ENCODE data around the gene ABCA7. TPM values are rescaled to one million over a fixed set of nuclear protein-coding genes. Genes with fewer than 3 reads are reported as not detected.

The ABCA7 gene
- polyA plus RNA-seq, 6 donors from 2014 or later = 9.4 to 22.5 (median 11.1) TPM

DNA sequence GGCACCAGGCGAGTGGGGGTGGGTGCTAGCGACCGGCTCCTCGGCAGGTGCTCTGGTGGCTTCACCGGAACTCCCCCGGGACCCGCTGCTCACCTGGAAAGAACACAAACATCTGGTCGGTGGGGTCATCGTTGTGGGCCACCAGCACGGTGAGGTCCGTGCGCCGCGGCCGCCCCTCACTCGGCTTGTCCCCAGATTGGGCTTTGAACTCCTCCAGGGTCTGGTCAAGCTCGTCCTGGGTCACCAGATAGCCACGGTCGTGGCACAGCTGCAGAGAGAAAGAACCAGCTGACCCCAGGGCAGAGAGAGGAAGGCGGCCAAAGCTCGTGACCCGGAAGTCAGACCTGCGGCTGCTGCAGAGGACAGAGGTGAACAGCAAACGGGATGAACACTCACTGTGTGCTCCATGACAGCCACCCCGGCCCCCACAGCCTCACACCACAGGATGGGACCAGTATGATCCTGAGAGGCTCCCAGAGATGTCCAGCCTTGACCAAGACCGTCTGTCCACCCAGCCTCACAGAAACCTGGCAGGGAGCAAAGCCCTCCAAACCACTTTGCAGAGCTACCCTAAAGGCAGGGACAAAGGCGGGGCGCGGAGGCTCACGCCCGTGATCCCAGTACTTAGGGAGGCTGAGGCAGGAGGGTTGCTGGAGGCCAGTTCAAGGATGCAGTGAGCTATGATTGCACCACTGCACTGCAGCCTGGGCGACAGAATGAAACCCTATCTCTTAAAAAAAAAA, 54.1 kb downstream of the ABCA7 start:
- Mint-ChIP-seq H3K4me3 (peak overlapping the region; percentile 87 to 97 (median 94)), H3K4me1 (peaks cover 32 to 40% (median 38%) of the 10 kb centered on the region in 3 donors), H3K9me3 (peaks cover 0 to 1% (median 0%) of the 10 kb centered on the region in 7 donors), H3K36me3 (no peaks in the 10 kb centered on the region), H3K27ac (peak overlapping the region in 5 of 6 donors; percentile 56 to 92 (median 66)), H3K27me3 (no peaks in the 10 kb centered on the region)
- ATAC-seq (ENCODE audit: low read depth in 2 of 2) (no peak), DNase-seq (no peak)

DNA sequence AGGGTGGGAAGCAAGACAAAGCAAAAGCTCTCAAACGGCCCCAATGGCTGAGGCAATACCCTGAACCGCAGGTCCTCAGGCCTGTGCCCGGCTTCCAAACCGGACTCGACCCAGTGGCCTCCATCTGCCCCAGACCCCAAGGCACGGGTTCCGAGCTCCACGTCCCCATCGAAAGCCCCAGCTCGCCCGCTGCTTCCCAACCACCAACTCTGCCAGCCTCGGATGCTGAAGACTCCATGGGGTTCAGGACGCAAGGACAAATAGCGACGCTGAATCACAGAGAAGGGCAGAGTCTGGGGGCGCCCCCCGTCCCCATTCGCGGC, 54.7 kb downstream of the ABCA7 start:
- H3K36me3 Mint-ChIP-seq = no peaks in the 10 kb centered on the region
- H3K27me3 Mint-ChIP-seq = no peaks in the 10 kb centered on the region
- H3K4me1 Mint-ChIP-seq = peaks cover 32 to 38% (median 35%) of the 10 kb centered on the region in 3 donors
- H3K27ac Mint-ChIP-seq = peak overlapping the region in 4 of 6 donors; percentile 53 to 92 (median 85)
- H3K4me3 Mint-ChIP-seq = peak overlapping the region; percentile 87 to 97 (median 94)
- peaks cover 0 to 1% (median 0%) of the 10 kb centered on the region in 7 donors for H3K9me3 Mint-ChIP-seq
- DNase-seq = no peak
- no peak for ATAC-seq (ENCODE audit: low read depth in 2 of 2)

DNA sequence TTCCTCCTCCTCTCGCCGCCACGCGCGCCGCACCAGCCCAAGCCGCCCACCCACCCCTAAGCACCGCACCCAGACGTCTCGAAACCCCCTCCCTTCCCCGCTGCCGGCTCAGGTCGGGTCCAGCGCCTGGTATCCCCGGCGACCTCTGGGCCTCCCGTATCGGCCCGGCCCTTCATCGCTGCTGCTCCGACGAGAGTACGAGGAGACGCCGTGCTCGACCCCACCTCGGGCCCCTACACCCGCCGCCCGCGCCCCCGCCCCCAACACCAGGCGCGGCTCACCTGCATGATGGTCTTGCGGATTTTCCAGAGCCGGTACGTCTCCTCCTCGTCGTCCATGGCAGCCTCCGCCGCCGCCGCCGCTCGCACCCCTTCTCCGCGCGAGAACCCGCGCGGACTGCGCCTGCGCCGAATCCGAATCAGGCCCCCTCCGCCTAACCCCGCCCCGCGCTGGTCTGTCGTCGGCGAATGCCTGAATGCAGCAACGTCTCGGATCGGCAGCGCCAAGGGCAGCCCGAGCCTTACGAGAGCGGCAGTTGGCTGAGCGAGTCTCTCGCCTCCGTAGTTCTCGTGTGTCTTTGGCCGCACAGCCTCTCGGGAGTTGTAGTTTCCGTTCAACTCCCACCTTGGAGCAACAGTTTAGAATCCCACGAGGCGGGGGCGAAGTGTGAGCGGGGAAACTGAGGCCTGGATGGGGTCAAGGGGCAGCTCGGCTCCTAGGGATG, 55.2 kb downstream of the ABCA7 start, which contains the start of gene POLR2E:
Gene POLR2E (minus strand): TSS at position 398 of the 724 bp plus-strand sequence. CDS start 60 bp downstream, at position 338.
- Mint-ChIP-seq H3K4me1 (peaks cover 36 to 43% (median 40%) of the 10 kb centered on the region in 3 donors), H3K27ac (peak within 1 kb of the TSS; percentile 80 to 96 (median 92)), H3K4me3 (peak within 1 kb of the TSS; percentile 87 to 97 (median 94)), H3K9me3 (peaks cover 0 to 1% (median 0%) of the 10 kb centered on the region in 7 donors), H3K27me3 (no peaks in the 10 kb centered on the region), H3K36me3 (no peaks in the 10 kb centered on the region)
- DNase-seq (peak; percentile 97), ATAC-seq (ENCODE audit: low read depth in 2 of 2) (peak; percentile 95)

DNA sequence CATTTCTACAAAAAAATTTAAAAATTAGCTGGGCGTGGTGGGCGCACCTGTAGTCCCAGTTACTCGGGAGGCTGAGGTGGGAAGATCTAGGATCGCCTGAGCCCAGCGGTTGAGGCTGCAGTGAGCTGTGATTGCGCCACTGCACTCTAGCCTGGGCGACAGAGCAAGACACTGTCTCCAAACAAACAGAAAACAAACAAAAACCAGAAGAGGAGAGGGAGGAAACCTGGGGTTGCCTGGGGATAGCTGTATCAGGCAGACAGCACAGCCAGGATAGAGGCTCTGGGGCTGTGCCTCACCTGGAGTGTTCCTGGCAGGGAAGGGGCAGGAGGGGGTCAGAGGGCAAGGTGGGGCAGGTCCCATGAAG, 57.9 kb downstream of the ABCA7 start:
- DNase-seq (no peak), ATAC-seq (ENCODE audit: low read depth in 2 of 2) (no peak)
- no peaks in the 10 kb centered on the region for H3K36me3 Mint-ChIP-seq
- H3K4me3 Mint-ChIP-seq = peak overlapping the region in 1 of 8 donors; percentile 67
- H3K4me1 Mint-ChIP-seq = peaks cover 41 to 62% (median 53%) of the 10 kb centered on the region in 3 donors
- H3K27me3 Mint-ChIP-seq = no peaks in the 10 kb centered on the region
- peak overlapping the region in 2 of 6 donors; percentile 5 to 74 for H3K27ac Mint-ChIP-seq
- peaks cover 0 to 1% (median 0%) of the 10 kb centered on the region in 7 donors for H3K9me3 Mint-ChIP-seq

DNA sequence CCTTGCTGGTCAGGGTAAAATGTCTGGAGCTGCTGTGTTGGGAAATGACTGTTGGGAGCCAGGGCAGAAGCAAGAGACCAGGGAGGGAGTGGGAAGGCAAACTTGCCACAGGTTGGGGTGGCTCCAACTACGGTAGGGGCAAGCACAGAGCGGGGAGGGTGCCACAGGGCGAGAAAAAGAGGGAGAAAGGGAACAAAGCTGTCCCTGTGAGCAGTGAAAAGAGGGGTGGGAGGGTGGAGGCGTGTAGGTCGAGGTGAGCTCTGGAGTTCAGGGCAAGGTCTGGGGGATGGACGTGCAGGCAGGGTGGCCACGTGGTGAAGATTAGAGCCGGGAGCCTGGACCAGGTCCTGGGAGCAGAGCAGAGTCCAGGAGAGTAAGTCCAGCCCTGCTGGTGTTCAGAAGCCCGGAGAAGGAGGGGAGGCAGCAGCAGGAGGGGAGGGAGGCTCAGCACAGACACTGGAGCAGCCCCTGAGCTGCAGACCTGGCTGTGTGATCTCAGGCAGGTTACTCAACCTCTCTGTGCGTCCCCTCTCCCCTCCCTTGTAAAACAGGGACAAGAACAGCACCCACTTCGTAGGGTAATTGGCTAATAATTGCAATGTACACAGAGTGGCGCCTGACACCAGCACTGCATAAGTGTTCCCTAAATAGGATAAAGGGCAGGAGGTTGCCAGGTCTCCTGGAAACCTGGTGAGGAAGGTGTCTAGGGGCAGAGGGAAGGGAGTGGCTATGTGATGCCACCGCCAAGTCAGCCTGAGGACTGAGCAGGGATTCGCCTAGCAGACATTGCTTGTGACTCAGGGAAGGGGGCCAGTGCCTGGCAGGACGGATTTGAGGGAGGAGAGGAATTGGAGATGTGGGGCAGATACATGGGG, 58.5 kb downstream of the ABCA7 start:
- ATAC-seq (ENCODE audit: low read depth in 2 of 2) = no peak
- Mint-ChIP-seq H3K27me3 (no peaks in the 10 kb centered on the region), H3K36me3 (no peaks in the 10 kb centered on the region), H3K4me3 (peak overlapping the region in 3 of 8 donors; percentile 3 to 67 (median 44)), H3K4me1 (peaks cover 38 to 63% (median 54%) of the 10 kb centered on the region in 3 donors), H3K9me3 (peaks cover 0 to 1% (median 0%) of the 10 kb centered on the region in 7 donors), H3K27ac (peak overlapping the region in 2 of 6 donors; percentile 78 to 81)
- DNase-seq = no peak

DNA sequence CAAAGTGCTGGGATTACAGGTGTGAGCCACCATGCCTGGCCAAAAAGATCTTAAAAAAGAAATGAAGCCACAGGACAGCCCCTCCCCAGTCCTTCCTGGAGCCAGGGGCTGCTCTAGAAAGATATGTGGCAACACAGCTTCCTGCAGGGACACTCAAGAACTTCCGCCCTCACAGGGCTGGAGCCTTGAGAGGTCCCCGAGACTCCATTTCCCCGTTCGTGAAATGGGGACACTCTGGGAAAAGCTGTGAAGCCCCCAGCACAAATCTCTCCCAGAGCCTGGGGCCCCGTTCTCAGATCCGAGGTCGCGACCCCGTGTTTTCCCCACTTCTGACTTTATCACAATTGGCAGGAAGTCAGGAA, 61.4 kb downstream of the ABCA7 start:
- no peak for DNase-seq
- no peaks in the 10 kb centered on the region for H3K27me3 Mint-ChIP-seq
- no peak for ATAC-seq (ENCODE audit: low read depth in 2 of 2)
- H3K36me3 Mint-ChIP-seq = no peaks in the 10 kb centered on the region
- H3K4me3 Mint-ChIP-seq = peak overlapping the region; percentile 39 to 73 (median 62)
- H3K9me3 Mint-ChIP-seq = peaks cover 0 to 1% (median 0%) of the 10 kb centered on the region in 7 donors
- H3K27ac Mint-ChIP-seq = peak overlapping the region; percentile 64 to 92 (median 80)
- H3K4me1 Mint-ChIP-seq = peaks cover 25 to 45% (median 31%) of the 10 kb centered on the region in 3 donors

DNA sequence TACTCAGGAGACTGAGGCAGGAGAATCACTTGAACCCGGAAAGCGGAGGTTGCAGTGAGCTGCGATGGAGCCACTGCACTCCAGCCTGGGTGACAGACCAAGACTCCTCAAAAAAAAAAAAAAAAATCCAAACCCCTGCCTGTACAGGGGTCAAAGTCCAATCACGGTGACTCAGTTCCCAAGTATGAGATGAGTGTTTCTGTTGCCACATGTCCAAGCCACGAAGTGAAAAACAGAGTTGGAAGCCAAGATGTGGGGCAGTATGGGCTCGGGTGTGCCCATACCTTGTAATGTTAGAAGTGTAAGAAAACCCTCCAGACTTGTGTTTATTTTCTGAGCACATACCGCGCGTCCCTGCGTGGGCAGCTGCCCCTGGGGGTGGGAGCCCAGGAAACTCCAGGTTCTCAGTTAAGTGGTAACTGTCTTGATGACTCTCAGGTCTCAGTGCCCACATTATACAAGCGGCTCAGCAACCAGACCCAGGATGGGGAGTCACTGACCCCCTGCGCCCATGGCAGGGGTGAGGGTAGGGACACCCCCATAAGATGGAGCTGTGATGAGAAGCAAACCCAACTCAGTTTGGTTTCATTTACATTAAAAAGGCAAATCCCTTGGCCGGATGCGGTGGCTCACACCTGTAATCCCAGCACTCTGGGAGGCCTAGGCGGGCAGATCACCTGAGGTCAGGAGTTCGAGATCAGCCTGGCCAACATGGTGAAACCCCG, 62.7 kb downstream of the ABCA7 start:
- Mint-ChIP-seq H3K4me1 (peaks cover 23 to 47% (median 31%) of the 10 kb centered on the region in 3 donors), H3K36me3 (no peaks in the 10 kb centered on the region)

DNA sequence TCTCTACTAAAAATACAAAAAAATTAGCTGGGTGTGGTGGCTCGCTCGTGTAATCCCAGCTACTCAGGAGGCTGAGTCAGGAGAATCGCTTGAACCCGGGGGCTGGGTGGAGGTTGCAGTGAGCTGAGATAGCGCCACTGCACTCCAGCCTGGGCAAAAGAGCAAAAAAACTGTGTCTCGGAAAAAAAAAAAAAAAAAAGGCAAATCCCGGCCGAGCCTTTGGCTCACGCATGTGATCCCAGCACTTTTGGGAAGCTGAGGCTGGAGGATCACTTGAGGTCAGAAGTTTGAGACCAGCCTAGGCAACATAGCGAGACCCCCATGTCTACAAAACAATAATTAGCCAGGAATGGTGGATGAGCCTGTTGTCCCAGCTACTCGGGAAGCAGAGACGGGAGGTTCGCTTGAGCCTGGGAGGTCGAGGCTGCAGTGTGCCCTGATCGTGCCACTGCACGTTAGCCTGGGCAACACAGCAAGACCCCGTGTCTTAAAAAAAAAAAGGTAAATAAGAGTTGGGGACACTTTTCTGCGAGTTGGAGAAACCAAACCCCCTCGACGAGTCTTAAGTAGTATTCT, 63.3 kb downstream of the ABCA7 start:
- ATAC-seq (ENCODE audit: low read depth in 2 of 2) = no peak
- no peak for DNase-seq
- H3K27ac Mint-ChIP-seq = peak overlapping the region; percentile 78 to 97 (median 95)
- no peaks in the 10 kb centered on the region for H3K36me3 Mint-ChIP-seq
- H3K4me1 Mint-ChIP-seq = peaks cover 17 to 43% (median 25%) of the 10 kb centered on the region in 3 donors
- peak overlapping the region; percentile 69 to 87 (median 80) for H3K4me3 Mint-ChIP-seq
- no peaks in the 10 kb centered on the region for H3K9me3 Mint-ChIP-seq
- no peaks in the 10 kb centered on the region for H3K27me3 Mint-ChIP-seq

More for the DNA sequence above, 62.7 kb downstream of the ABCA7 start:
- Mint-ChIP-seq H3K27me3 (no peaks in the 10 kb centered on the region), H3K4me3 (peak overlapping the region in 6 of 8 donors; percentile 39 to 84 (median 64)), H3K9me3 (peaks cover 0 to 1% (median 0%) of the 10 kb centered on the region in 7 donors), H3K27ac (peak overlapping the region; percentile 78 to 97 (median 92))
- no peak for DNase-seq
- ATAC-seq (ENCODE audit: low read depth in 2 of 2) = no peak

DNA sequence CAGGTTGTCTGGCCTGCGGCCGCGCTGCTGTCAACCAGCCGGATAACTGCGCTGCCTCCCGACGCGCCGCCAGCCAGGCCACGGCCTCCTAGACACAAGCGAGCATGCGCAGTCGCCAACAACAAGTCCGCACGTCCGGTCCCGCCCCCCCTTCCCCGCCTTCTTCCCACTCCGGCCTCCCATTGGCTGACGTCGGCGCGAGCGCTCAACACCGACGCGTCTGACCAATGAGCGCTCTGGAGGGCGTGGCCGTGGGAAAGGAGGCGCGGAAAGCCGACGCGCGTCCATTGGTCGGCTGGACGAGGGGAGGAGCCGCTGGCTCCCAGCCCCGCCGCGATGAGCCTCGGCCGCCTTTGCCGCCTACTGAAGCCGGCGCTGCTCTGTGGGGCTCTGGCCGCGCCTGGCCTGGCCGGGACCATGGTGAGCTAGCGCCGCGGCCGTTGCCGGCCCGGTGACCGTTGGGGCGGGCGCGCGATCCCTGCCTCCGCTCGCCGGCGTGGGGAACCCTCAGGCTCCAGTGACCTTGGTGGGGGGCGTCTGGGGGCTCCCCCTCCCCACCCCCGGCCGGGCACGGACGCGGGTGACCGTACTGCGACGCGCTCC, 63.9 kb downstream of the ABCA7 start, which contains the start of gene GPX4:
Gene GPX4 (plus strand): TSS at position 287 of the 603 bp plus-strand sequence. CDS start 50 bp downstream, at position 337.
- ATAC-seq (ENCODE audit: low read depth in 2 of 2) (peak; percentile 78 to 83), DNase-seq (peak; percentile 95)
- no peaks in the 10 kb centered on the region for H3K27me3 Mint-ChIP-seq
- peak within 1 kb of the TSS; percentile 89 to 97 (median 95) for H3K27ac Mint-ChIP-seq
- peak within 1 kb of the TSS; percentile 69 to 91 (median 84) for H3K4me3 Mint-ChIP-seq
- peaks cover 14 to 39% (median 25%) of the 10 kb centered on the region in 3 donors for H3K4me1 Mint-ChIP-seq
- H3K9me3 Mint-ChIP-seq = no peaks in the 10 kb centered on the region
- H3K36me3 Mint-ChIP-seq = no peaks in the 10 kb centered on the region

DNA sequence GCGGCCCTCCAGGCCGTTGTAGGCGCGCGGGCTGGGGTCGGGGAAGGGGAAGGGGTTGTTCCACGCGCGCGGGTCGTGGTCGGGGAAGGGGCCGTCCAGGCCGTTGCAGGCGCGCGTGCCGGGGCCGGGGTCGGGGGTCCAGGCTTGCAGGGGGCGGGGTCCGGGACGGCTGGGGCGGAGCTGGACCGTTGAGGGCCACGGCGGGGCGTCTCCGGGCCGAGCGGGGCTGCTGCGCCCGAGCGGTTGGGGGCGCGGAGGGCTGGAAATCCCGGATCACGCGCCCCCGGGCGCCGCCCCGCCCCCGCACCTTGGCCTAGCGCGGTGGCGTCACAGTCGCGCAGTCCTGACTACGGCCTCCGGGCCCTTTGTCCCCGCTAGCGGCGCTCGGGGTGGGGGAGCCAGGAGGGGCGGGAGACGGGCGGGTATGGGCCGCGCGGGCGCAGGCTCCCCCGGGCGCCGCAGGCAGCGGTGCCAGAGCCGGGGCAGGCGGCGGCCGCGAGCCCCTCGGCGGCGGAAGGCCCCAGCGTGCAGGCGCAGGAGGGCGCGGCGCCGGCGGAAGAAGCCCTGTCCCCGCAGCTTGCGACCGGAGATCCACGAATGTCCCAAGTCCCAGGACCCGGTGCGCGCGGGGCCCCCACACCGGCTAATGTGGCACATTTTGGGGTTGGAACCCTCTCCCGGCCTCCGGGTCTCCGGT, 64.6 kb downstream of the ABCA7 start:
- Mint-ChIP-seq H3K36me3 (no peaks in the 10 kb centered on the region), H3K4me1 (peaks cover 12 to 39% (median 25%) of the 10 kb centered on the region in 3 donors), H3K27me3 (no peaks in the 10 kb centered on the region), H3K9me3 (no peaks in the 10 kb centered on the region), H3K27ac (peak overlapping the region; percentile 84 to 96 (median 93)), H3K4me3 (peak overlapping the region; percentile 69 to 91 (median 84))
- DNase-seq (peak; percentile 91), ATAC-seq (ENCODE audit: low read depth in 2 of 2) (peak; percentile 65)
